ENCODE data around the gene KATNIP. TPM values are rescaled to one million over a fixed set of nuclear protein-coding genes. Genes with fewer than 3 reads are reported as not detected.

The KATNIP gene
- polyA plus RNA-seq, 1 of the 3 experiments (the other 2 are of a cell fraction): 25.5 TPM

DNA sequence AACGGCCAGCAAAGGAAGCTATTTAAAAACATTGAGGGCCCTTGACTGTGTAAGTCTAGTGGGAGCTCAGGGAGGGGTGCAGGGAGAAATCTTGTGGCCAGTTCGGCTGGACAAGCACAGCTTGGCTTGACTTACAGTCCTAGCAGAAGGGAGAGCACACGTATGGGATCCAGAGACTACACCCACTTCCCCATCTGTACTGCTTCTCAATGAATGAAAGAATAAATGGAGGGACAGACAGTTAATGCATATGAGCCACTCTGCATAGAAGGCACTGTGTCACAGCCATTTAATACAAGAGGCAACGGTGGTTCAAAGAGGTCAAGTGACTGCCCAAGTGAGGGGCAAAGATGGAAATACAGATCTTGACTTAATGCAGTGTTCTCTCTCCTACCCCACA is 15.7 kb upstream of the KATNIP start:
- Histone ChIP-seq H3K9me3 (no peaks in the 10 kb centered on the region), H3K27me3 (ENCODE audit: insufficient read depth) (no peaks in the 10 kb centered on the region), H3K9me2 (no peaks in the 10 kb centered on the region), H3K4me2 (no peak overlapping the region), H3K36me3 (replicated peaks in 1 of 2; ENCODE audit: control insufficient read depth in 1 of 2, insufficient read depth in 2 of 2, low read length in 1 of 2) (peaks cover 55 to 69% of the 10 kb centered on the region in 2 experiments), H3K9ac (no peak overlapping the region), H2AFZ (ENCODE audit: low read depth) (no peak overlapping the region), H3F3A (replicated peaks; ENCODE audit: insufficient read depth) (peaks cover 4% of the 10 kb centered on the region), H3K27ac (ENCODE audit: low read depth in 2 of 2, low read length in 1 of 2) (no peak overlapping the region), H3K4me3 (ENCODE audit: low read depth in 2 of 2, low read length in 1 of 2) (no peak overlapping the region), H3K4me1 (ENCODE audit: control insufficient read depth in 1 of 2, insufficient read depth in 2 of 2, low read depth in 1 of 2, low read length in 1 of 2) (no peaks in the 10 kb centered on the region), H4K20me1 (ENCODE audit: insufficient read depth) (0 out of 2 replicates have a peak, but pooled peaks cover 4% of the 10 kb centered on the region), H3K79me2 (ENCODE audit: insufficient read depth) (no peaks in the 10 kb centered on the region)
- TF ChIP-seq, protein P1, sequence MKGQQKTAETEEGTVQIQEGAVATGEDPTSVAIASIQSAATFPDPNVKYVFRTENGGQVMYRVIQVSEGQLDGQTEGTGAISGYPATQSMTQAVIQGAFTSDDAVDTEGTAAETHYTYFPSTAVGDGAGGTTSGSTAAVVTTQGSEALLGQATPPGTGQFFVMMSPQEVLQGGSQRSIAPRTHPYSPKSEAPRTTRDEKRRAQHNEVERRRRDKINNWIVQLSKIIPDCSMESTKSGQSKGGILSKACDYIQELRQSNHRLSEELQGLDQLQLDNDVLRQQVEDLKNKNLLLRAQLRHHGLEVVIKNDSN (IDR thresholded peaks at IDR 0.05; ENCODE audit: borderline replicate concordance, low read depth): no peak
- TF ChIP-seq POLR2AphosphoS5 (IDR thresholded peaks at IDR 0.05; ENCODE audit: low read depth, low read length) (no peak), RCOR1 (IDR thresholded peaks at IDR 0.05; ENCODE audit: low read length) (no peak), TCF12 (IDR thresholded peaks at IDR 0.05) (no peak), SMC3 (IDR thresholded peaks at IDR 0.05; ENCODE audit: low read depth, low read length) (no peak), RXRA (IDR thresholded peaks at IDR 0.05; ENCODE audit: borderline replicate concordance, low read depth) (no peak), FOXM1 (IDR thresholded peaks at IDR 0.05; ENCODE audit: low read depth) (no peak), FOSL2 (IDR thresholded peaks at IDR 0.05; ENCODE audit: borderline replicate concordance, low read depth) (no peak), RFX5 (IDR thresholded peaks at IDR 0.05; ENCODE audit: low read length) (no peak), GATA2 (CRISPR knock-in tag; IDR thresholded peaks at IDR 0.05) (no peak)
- TF ChIP-seq, protein P2, sequence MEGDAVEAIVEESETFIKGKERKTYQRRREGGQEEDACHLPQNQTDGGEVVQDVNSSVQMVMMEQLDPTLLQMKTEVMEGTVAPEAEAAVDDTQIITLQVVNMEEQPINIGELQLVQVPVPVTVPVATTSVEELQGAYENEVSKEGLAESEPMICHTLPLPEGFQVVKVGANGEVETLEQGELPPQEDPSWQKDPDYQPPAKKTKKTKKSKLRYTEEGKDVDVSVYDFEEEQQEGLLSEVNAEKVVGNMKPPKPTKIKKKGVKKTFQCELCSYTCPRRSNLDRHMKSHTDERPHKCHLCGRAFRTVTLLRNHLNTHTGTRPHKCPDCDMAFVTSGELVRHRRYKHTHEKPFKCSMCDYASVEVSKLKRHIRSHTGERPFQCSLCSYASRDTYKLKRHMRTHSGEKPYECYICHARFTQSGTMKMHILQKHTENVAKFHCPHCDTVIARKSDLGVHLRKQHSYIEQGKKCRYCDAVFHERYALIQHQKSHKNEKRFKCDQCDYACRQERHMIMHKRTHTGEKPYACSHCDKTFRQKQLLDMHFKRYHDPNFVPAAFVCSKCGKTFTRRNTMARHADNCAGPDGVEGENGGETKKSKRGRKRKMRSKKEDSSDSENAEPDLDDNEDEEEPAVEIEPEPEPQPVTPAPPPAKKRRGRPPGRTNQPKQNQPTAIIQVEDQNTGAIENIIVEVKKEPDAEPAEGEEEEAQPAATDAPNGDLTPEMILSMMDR (IDR thresholded peaks at IDR 0.05): no peak
- TF ChIP-seq, protein P3, sequence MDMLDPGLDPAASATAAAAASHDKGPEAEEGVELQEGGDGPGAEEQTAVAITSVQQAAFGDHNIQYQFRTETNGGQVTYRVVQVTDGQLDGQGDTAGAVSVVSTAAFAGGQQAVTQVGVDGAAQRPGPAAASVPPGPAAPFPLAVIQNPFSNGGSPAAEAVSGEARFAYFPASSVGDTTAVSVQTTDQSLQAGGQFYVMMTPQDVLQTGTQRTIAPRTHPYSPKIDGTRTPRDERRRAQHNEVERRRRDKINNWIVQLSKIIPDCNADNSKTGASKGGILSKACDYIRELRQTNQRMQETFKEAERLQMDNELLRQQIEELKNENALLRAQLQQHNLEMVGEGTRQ (IDR thresholded peaks at IDR 0.05; ENCODE audit: borderline replicate concordance, low read depth, low read length): no peak
- TF ChIP-seq, protein P4, sequence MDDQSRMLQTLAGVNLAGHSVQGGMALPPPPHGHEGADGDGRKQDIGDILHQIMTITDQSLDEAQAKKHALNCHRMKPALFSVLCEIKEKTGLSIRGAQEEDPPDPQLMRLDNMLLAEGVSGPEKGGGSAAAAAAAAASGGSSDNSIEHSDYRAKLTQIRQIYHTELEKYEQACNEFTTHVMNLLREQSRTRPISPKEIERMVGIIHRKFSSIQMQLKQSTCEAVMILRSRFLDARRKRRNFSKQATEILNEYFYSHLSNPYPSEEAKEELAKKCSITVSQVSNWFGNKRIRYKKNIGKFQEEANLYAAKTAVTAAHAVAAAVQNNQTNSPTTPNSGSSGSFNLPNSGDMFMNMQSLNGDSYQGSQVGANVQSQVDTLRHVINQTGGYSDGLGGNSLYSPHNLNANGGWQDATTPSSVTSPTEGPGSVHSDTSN (IDR thresholded peaks at IDR 0.05): no peak
- TF ChIP-seq, protein P5, sequence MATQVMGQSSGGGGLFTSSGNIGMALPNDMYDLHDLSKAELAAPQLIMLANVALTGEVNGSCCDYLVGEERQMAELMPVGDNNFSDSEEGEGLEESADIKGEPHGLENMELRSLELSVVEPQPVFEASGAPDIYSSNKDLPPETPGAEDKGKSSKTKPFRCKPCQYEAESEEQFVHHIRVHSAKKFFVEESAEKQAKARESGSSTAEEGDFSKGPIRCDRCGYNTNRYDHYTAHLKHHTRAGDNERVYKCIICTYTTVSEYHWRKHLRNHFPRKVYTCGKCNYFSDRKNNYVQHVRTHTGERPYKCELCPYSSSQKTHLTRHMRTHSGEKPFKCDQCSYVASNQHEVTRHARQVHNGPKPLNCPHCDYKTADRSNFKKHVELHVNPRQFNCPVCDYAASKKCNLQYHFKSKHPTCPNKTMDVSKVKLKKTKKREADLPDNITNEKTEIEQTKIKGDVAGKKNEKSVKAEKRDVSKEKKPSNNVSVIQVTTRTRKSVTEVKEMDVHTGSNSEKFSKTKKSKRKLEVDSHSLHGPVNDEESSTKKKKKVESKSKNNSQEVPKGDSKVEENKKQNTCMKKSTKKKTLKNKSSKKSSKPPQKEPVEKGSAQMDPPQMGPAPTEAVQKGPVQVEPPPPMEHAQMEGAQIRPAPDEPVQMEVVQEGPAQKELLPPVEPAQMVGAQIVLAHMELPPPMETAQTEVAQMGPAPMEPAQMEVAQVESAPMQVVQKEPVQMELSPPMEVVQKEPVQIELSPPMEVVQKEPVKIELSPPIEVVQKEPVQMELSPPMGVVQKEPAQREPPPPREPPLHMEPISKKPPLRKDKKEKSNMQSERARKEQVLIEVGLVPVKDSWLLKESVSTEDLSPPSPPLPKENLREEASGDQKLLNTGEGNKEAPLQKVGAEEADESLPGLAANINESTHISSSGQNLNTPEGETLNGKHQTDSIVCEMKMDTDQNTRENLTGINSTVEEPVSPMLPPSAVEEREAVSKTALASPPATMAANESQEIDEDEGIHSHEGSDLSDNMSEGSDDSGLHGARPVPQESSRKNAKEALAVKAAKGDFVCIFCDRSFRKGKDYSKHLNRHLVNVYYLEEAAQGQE (IDR thresholded peaks at IDR 0.05; ENCODE audit: low read depth, low read length): no peak
- 95% methylated on average over 4 of the region's 4 CpGs for WGBS (ENCODE audit: low lambda C conversion rate)
- POLR2A ChIA-PET: no interaction called here
- no peak for DNase-seq
- CTCF ChIA-PET: no interaction called here

Measured in SK-N-SH (cell line).